NT2/D1 (cell line): ENCODE measurements around the gene PAK6.

ENCODE experiments used
- SUZ12 ChIP-seq: IDR thresholded peaks from 2 replicates; pipeline ENCODE4 v1.6.1; 2011; ENCODE audit not compliant: insufficient read length, insufficient read depth; ENCODE audit errors: extremely low read depth
- YY1 ChIP-seq: IDR thresholded peaks from 2 replicates; pipeline ENCODE4 v1.6.1; 2011; ENCODE audit not compliant: insufficient read length, insufficient read depth
- ZNF274 ChIP-seq: IDR thresholded peaks from 2 replicates; pipeline ENCODE4 v1.6.1; 2011; ENCODE audit warnings: mild to moderate bottlenecking, low read depth, low read length

DNA sequence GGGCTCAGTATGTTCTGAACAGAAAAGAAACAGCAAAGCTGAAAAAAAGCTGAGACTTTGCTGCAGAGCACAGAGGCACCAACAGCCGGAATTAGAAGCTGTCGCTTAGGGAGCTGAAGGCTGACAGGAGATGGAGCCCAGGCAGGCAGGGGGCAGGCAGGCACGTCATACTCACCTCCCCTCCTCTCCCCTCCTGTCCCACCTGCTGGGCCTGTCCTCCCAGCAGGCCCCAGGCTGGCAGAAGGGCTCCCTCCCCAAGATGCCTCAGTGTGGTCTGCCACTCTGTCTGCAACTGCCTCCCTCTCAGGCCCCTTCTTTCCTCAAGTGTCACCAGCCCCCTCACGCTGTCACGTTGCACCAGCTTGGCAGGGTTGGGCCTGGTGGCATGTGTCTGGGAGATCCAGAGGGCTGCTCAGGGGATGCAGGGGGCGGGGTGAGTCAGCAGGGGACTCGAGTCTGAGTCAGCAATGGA lies 47.2 kb downstream of the PAK6 start:
- TF ChIP-seq ZNF274 (no peak), YY1 (no peak), SUZ12 (no peak)
